ENCODE data around the gene DGKD.
"Not testable (repeated sequence)": the region's sequence is repeated elsewhere in the genome, so short reads cannot be mapped to it uniquely, and the experiment has no call there.

The DGKD gene

DNA sequence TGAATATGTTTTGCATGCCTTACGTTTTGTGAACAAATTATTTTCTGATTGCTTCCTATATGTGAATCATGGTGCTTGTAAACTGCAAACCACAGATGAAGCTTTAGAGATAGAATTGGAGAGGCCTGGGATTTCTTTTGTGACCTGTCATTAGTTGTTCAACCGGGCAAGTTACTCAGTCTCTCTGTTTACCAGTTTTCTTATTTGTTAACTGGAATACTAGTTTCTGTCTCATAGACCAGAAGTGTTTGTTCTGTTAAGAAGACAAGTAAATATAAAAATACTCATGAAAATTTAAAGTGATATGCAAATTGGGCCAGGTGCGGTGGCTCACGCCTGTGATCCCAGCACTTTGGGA lies 27.3 kb downstream of the DGKD start:
- in situ Hi-C loops (cut with MboI; ENCODE audit: low sequenced_read_pairs): no loop called here

GRCh38 chr2:233384015-233384414 lies 29.7 kb downstream of the DGKD start:
- in situ Hi-C loops (cut with MboI; ENCODE audit: low sequenced_read_pairs): no loop called here

DNA sequence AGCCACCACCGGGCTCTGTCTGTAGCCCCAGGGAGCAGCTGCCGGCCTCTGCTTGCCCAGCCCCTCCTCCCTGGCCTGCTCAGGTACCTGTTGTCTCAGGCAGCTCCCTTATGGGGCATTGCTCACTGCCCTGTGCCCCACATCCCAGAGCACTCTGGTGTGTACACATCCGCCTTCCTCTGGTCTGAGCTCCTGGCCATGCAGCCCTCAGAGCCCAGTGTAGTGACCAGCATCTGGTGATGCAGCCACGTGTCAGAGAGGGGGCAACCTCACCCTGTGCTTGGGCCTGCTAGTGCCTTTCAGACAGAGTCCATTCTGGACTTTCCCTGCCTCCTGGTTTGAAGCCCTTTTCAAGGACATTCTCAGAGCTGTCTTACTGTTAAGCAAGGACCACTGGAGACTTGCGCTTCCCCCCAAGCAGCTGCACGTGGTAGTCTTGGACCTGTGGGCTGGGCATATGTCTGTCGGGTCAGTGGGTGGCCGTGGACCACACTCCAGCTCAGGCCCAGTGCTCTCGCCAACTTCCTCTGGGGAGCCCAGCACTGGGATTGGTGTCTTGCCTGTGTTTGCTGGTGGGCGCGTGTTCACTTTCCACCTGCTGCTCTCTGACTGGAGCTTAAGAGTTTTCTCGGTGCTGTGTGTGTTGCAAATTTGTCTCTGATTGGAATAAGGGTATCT lies 30.7 kb downstream of the DGKD start:
- in situ Hi-C loops (cut with MboI; ENCODE audit: low sequenced_read_pairs): no loop called here

DNA sequence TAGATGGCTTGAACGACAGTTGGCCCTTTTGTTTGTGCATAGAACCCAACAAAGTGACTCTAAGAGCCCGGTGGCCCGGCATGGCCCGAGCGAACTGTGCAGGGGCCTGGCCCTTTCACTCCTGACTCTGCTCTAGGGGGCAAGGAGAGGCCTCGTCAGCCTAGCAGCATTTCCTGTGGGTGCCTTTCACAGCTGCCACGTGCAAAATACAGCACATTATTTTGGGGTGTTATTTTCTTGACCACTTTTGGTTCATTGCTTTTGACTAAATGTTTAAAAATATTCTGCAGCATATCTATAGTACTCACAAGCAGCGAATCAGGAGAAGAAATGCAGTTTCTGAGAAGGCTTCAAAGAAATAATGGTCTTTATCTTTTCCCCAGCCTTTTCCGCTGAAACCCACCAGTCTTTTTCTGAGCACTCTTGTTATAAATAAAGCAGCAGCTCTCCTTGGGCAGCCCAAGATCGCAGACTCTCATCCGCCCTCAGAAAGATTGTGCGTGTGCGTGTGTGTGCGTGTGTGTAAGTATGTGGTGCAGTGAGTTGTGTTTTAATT lies 31.3 kb downstream of the DGKD start:
- in situ Hi-C loops (cut with MboI; ENCODE audit: low sequenced_read_pairs): no loop called here

DNA sequence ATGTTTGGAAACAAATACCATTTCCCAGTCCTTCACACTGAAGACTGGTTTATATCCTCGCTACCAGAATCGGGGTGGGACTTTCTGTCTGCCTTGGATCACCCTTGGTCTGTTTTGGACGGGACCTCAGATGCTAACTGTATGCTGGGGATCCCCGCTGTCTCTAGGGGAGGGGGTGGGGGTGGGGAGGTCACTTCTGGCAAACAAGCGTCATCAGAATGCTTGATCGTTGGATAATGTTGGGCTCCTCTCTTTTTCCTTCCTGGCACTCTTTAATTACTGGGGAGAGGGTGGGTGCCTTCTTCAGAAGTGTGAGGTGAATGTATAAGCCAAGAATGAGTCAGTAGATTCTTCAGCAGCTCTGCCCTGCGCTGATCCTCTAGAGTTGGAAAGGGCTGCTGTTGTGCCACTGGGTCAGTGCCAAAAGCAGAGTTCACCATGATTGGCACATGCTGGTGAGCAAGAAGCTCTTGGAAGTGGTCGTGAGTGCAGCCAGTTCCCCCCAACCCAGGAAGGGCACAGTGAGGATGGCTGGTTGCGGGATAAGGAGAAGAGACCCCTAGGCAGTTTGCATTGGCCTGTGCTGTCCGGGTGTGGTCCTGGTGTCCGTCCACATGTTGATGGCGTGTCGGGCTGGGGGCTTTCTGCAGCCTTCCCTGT lies 32.2 kb downstream of the DGKD start:
- in situ Hi-C loops (cut with MboI; ENCODE audit: low sequenced_read_pairs): no loop called here

- in situ Hi-C loops (cut with MboI; ENCODE audit: low sequenced_read_pairs): no loop called here
Measured at GRCh38 chr2:233387225-233387624, 32.9 kb downstream of the DGKD start.

DNA sequence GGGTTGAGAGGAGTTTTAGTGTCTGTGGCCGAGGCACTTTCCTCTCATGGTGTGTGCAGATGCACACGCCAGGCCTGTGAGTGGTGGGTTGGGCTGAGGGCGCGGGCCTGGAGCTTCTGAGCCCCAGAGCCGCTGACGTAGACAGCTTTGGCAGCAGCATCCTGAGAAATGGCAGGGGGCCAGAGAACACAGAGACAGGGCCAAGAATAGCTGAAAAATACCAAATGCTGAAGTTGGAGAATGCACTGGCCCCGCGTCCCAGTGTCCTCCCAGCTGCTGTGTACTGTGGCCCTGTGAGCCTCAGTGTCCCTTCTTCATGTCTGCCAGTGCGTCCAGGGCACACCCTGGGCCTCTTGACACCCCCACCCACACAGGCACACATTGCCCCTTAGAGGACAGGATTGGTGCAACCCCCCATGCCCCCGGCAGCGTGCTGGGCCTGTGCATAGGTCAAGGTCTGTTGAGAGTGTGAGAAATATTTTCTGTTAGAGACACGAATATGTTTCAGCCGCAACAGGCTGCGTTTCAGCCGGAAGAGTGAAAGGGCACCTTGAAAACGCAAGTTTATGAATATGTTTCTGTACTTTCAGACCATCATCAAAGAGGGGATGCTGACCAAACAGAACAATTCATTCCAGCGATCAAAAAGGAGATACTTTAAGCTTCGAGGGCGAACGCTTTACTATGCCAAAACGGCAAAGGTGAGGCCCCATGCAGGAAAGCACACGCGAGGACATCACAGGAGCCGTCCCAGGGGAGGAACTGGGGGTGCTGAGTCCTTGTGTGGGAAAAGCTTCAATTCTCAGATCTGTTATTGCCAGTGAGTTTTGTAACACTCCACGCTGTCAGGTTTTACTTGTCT lies 33.6 kb downstream of the DGKD start:
- in situ Hi-C loops (cut with MboI; ENCODE audit: low sequenced_read_pairs): no loop called here

DNA sequence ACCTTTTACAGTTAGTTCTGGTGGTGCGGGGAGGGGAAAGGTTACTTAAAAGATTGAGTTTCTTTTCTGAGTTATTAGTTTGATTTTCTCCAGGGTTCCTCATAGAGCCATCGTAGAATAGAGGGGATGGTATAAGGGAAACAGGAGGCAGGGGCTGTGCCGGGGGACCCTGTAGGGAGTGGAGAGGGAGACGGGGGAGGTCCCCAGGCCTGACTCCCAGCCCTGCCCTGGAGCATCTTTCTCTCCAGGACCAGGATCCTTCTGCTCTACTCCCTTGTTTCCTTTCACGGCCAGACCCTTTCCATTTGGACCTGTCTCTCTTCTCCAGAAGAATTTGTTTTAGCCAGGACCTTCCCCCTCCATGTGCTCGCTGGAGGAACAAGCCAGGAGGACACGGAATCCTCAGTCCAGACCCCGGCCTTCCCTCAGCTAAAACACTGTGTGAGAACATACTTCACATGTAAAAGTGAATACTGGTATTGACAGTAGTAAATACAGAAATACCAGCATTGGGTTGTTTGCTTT lies 35.4 kb downstream of the DGKD start:
- in situ Hi-C loops (cut with MboI; ENCODE audit: low sequenced_read_pairs): no loop called here

- in situ Hi-C loops (cut with MboI; ENCODE audit: low sequenced_read_pairs): no loop called here
Measured at GRCh38 chr2:233395687-233396086, 41.4 kb downstream of the DGKD start.

DNA sequence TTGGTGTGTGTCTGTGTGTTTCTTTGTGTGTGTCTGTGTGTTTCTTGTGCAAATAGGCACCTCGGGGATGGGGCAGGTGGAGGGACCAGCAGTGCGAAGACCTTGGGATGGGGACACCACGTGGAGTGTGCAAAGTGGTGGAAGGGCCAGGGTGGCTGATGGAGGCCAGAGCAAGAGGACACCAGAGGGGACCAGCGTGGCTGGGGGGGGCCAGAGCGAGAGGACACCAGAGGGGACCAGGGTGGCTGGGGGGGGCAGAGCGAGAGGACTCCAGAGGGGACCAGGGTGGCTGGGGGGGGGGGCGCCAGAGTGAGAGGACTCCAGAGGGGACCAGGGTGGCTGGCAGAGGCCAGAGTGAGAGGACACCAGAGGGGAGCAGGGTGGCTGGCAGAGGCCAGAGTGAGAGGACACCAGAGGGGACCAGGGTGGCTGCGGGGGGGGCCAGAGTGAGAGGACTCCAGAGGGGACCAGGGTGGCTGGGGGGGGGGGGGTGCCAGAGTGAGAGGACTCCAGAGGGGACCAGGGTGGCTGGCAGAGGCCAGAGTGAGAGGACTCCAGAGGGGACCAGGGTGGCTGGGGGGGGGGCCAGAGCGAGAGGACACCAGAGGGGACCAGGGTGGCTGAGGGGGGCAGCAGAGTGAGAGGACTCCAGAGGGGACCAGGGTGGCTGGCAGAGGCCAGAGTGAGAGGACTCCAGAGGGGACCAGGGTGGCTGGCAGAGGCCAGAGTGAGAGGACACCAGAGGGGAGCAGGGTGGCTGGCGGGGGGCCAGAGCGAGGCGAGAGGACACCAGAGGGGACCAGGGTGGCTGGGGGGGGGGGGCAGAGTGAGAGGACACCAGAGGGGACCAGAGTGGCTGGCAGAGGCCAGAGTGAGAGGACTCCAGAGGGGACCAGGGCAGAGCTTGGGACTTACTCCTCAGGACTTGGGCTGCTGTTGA lies 42.7 kb downstream of the DGKD start:
- in situ Hi-C loops (cut with MboI; ENCODE audit: low sequenced_read_pairs): not testable (repeated sequence)

DNA sequence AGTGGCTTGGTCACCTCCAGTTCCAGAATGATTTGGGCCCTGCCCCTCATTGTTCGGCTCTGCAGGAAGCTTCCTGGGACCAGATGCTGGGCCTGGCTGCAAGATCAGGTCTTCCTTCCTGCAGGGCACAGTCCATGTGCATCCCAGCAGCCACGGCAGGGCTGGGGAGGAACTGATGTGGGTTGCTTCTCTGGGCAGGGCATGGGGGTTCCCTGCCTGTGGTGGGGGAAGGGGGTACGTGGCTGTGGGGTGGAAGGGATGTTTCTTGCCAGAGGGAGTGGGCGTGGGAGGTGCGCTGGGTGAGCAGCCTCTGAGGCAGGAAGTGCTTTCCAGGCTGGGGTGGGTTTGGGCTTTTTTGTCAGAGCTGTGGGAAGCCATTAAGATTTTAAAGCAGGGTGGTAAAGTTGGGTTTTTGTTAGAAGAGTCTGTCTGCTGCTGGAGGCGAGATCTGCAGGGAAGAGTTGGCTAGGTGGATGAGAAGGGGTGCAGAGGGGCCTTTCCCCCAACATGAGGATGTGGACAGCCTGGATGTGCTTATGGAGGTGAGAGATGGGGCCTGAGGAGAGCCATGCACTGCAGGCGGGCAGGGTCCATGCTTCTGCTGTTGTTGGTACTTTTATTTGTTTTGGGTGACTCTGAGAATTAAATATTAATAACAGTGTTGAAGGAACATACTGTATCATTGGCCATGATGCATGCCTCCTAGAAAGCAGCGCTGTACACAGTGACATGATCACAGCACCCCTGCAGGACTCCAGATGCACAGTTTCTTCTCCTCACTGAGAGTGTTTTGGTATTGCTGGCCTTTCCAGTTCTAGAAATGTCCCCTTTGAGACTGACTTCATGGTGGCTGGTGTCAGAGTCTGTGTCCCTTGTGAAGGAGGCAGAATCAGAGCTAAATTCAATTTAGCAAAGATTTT lies 45.3 kb downstream of the DGKD start:
- in situ Hi-C loops (cut with MboI; ENCODE audit: low sequenced_read_pairs): no loop called here

- in situ Hi-C loops (cut with MboI; ENCODE audit: low sequenced_read_pairs): no loop called here
Measured at GRCh38 chr2:233400341-233400740, 46.0 kb downstream of the DGKD start.

GRCh38 chr2:233400961-233401360 lies 46.7 kb downstream of the DGKD start:
- in situ Hi-C loops (cut with MboI; ENCODE audit: low sequenced_read_pairs): no loop called here

- in situ Hi-C loops (cut with MboI; ENCODE audit: low sequenced_read_pairs): no loop called here
Measured at GRCh38 chr2:233402346-233402745, 48.1 kb downstream of the DGKD start.

- in situ Hi-C loops (cut with MboI; ENCODE audit: low sequenced_read_pairs): no loop called here
Measured at GRCh38 chr2:233402789-233403188, 48.5 kb downstream of the DGKD start.

- in situ Hi-C loops (cut with MboI; ENCODE audit: low sequenced_read_pairs): no loop called here
Measured at GRCh38 chr2:233404222-233404621, 49.9 kb downstream of the DGKD start.

- in situ Hi-C loops (cut with MboI; ENCODE audit: low sequenced_read_pairs): no loop called here
Measured at GRCh38 chr2:233406865-233407264, 52.6 kb downstream of the DGKD start.

DNA sequence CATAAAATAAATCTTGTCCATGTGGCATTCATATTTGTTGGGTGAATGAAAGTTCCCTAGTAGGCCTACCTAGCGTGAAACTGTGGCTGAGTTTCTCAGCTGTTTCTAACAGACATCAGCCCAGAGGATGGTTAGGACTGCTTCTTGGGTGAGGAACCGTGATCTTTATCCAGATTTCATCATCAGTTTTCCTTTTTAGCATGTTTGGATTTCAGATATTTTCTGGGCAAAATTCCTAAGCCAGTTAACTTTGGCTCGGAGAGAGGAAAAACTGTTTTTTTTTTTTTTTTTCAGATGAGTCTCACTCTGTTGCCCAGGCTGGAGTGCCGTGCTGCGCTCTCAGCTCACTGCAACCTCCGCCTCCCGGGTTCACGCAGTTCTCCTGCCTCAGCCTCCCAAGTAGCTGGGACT lies 53.5 kb downstream of the DGKD start:
- in situ Hi-C loops (cut with MboI; ENCODE audit: low sequenced_read_pairs): no loop called here
